HG03097 (cell line): Measurements from ENCODE around the gene CIAO2B.
"Not testable (repeated sequence)": the region's sequence is repeated elsewhere in the genome, so short reads cannot be mapped to it uniquely, and the experiment has no call there.

Source experiments
- ATAC-seq: cut with Tn5 transposase; IDR thresholded peaks from one replicate; pipeline ENCODE4 v1.9.1; 2021; ENCODE audit not compliant: unreplicated experiment, low FRiP score

The CIAO2B gene

GRCh38 chr16:66934138-66934838 is at the start of gene CIAO2B:
TSS of gene CIAO2B (minus strand) at chr16:66934402. CDS start at chr16:66934364, 38 bp downstream.
- peak; percentile 64 for ATAC-seq

GRCh38 chr16:66983033-66983432 is 48.8 kb upstream of the CIAO2B start:
- ATAC-seq, result no peak

GRCh38 chr16:66979011-66979717 is 45.0 kb upstream of the CIAO2B start:
- no peak for ATAC-seq

- peak; percentile 63 for ATAC-seq
Measured at GRCh38 chr16:66977341-66978113, 43.3 kb upstream of the CIAO2B start.

GRCh38 chr16:66976746-66977145 is 42.5 kb upstream of the CIAO2B start:
- ATAC-seq, result no peak

GRCh38 chr16:66975302-66975893 is 41.2 kb upstream of the CIAO2B start:
- ATAC-seq, result no peak

GRCh38 chr16:66974932-66975246 is 40.7 kb upstream of the CIAO2B start:
- not testable (repeated sequence) for ATAC-seq

- not testable (repeated sequence) for ATAC-seq
Measured at GRCh38 chr16:66974156-66974931, 40.1 kb upstream of the CIAO2B start.

- no peak for ATAC-seq
Measured at GRCh38 chr16:66973716-66974115, 39.5 kb upstream of the CIAO2B start.

- no peak for ATAC-seq
Measured at GRCh38 chr16:66972983-66973382, 38.8 kb upstream of the CIAO2B start.

GRCh38 chr16:66970775-66971720 is 36.8 kb upstream of the CIAO2B start:
- ATAC-seq, result no peak

GRCh38 chr16:66968847-66969246 is 34.6 kb upstream of the CIAO2B start:
- no peak for ATAC-seq

GRCh38 chr16:66964049-66964448 is 29.8 kb upstream of the CIAO2B start:
- ATAC-seq, result no peak

- no peak for ATAC-seq
Measured at GRCh38 chr16:66961914-66962313, 27.7 kb upstream of the CIAO2B start.

- no peak for ATAC-seq
Measured at GRCh38 chr16:66961065-66961744, 27.0 kb upstream of the CIAO2B start, which contains the start of gene CES3. TSS of gene CES3 (plus strand) at chr16:66961266. CDS start at chr16:66961308, 42 bp downstream.

- no peak for ATAC-seq
Measured at GRCh38 chr16:66960270-66960669, 26.1 kb upstream of the CIAO2B start.

- ATAC-seq, result no peak
Measured at GRCh38 chr16:66959704-66960161, 25.5 kb upstream of the CIAO2B start.

GRCh38 chr16:66958857-66959703 is 24.9 kb upstream of the CIAO2B start:
- ATAC-seq, result no peak
